ENCODE measurements around the gene LDLRAD4. TPM values are rescaled to one million over a fixed set of nuclear protein-coding genes. Genes with fewer than 3 reads are reported as not detected.

Gene LDLRAD4
- polyA plus RNA-seq, 3 donors: 9.5 to 10.1 (median 9.6) TPM

- no peak for DNase-seq (ENCODE audit: low read depth in 3 of 3, low spot score in 2 of 3)
Observed at GRCh38 chr18:13262839-13263691, 44.5 kb downstream of the LDLRAD4 start.

DNA sequence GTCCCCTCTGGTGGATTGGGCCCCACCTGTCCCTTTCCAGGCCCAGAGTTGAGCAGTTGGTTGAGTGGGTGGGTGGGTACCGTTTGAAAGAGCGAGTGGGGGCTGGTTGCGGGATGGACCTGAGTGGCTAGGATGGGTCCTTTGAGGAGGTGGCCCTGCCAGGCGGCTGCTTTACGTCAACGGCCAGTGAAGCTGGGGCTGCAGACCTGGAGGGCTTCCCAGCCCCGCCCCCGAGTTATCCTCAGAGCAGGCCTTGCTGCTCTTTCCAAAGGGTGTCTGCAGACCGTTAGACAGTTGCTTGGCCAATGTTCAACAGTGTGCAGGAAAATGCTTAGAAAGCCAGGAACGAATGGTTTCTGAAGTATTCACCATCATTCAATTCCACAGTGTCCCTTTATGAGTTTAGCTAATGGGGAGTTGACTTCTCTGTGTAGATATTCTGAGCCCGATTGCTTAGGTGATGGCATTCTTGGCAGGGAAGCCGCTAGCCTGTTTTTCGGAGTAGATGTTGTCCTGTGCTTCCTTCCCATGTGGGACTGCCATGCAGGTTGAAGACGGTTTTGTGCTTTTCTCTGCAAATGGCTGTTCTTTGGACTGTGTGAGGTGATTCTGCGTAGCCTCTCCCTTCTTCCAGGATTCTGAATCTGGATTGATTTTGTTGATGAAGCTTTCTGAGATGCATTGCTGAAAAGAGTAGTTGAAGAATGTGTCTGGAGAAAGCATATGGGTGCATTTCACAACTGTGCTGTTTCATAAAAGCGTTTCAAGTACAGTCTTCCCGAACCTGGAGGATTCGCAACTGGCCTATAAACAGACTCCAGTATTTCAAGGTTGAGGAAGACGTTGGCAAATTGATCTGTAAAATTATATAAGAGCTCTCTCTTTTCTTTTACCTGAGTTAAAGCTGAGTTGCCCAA, 45.8 kb downstream of the LDLRAD4 start:
- DNase-seq (ENCODE audit: low read depth in 3 of 3, low spot score in 2 of 3): no peak

DNA sequence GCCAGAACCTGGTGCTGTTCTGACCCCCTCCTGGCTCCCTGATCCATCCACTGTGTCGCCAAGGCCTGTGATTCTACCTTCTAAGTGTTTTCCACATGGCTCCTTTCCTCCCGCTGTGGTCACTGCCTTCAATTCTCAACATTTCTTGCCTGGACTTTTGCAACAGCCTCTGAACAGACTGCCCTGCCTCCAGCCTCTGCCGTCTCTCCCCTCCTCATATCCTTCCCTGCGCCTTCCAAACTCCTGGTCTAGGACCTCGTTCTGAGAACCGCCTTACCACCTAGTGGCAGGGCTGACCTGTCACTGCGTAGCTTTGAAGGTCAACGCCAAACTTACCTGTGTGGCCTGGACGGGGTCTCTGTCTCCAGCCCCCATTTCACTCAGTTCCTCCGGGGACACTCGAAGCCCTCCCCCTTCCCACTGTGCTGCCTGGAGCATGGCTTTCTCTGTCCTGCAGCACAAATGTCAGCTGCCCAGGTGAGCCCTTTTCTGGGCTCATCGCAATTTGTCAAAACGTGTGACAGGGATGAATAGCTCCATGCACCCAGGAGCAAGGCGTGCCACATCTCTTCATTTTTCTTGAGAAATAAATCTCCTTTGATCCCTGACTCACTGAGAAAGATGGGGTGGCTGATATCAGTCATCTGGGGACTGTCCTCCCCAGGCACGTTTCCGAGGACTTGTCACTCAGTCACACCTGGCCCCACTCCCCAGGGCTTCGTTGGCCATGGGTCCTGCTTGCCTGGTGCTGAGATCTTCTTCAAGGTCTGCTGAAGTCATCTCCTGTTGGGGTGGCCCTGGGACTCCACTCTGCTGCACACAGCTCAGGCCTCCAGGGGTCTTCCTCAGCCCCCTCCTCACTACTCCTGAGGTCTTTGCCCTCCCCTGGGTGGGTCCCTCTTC, 46.7 kb downstream of the LDLRAD4 start:
- no peak for DNase-seq (ENCODE audit: low read depth in 3 of 3, low spot score in 2 of 3)

GRCh38 chr18:13265911-13266217, 47.3 kb downstream of the LDLRAD4 start:
- DNase-seq (ENCODE audit: low read depth in 3 of 3, low spot score in 2 of 3): no peak

DNA sequence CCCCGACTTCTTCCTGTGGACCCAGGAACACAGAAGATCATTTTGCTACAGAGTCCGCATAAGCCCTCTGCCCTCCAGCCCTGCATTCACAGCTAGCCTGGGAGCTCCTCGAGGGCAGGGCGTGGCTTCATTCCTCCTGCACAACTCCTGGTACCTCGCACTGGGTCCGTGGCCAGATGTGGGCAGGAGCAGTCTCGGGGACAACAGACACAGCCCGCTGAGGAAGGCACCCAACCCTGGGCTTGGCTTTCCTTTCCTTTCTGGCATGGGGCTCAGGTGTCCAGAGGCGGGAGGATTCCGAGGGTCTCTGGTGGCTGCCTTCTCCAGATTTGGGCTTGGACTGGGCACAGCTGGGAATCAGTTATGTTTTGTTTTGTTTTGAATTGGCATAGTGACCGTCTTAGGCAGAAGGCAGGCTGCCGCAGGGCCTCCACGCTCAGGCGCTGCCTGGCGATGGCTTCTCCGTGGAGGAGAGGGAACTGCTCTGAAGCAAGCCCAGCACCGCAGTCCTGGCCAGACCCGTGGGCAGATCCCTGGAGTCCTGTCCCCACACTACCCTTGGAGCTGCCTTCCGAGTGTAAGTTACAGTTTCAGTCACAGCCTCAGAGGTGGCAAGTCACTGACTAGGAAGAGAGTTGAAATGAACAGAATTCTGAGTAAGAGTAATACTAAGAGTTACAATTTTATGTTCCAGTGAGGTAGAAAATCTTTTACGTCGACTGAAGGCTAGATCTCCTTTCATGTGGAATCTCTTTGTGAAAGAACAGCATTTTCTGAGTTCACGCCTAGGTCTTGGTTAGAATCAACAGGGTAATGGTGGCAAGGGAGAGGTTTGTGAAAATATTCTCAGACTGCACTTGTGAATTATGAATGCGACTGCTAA, 47.9 kb downstream of the LDLRAD4 start:
- no peak for DNase-seq (ENCODE audit: low read depth in 3 of 3, low spot score in 2 of 3)

- no peak for DNase-seq (ENCODE audit: low read depth in 3 of 3, low spot score in 2 of 3)
Observed at GRCh38 chr18:13267431-13267873, 48.9 kb downstream of the LDLRAD4 start.

DNA sequence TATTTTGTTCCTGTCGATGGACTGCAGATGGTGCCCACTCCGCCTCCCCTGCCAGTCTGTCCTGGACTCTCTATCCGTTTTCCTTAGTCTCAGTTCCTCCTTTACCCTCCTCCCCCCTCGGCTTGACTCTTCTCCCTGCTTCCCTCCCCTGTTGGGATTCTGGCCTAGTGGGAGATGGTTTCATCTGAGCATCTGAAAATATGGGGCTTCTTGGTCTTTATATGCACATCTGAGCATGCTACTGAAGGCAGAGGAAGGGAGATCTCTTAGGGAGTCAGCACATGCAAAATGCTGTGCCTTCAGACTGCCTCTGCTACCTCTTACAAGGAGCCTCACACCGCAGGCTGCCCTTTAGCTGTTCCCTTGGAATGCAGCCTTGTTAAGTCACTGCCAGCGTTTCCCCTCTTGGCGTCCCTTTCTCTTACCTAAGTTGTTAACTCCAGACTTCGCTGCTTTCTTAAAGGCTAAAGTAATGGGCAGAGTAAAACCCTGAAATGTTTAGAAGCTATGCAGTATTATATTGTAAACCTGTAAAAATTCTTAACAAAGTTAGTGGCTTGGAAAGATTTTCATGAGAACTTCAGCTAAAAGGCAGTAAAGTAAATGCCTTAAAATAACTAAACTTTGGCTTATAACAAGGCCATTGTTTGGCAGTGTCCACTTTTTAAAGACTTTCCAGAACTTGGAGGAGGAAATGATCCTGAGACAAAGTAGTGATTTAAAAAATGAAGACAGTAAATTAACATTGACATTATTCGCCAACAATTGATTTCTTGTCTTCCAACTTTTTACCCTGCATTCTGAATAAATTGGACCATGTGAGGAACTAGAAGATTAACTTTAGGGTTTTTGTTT, 49.8 kb downstream of the LDLRAD4 start:
- DNase-seq (ENCODE audit: low read depth in 3 of 3, low spot score in 2 of 3): no peak

DNA sequence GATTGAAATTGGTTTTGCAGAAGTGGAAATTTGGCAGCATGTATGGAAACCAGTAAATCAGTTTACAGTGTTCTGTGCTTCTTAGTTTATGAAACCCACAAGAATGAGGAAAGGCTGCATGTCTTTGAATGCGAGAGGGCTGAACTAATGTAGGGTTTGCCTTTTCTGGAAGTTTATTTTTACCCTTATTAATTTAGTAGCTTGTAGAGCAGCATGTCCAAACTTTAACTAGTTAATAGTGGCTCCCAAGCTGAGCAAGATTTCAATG, 50.4 kb downstream of the LDLRAD4 start:
- no peak for DNase-seq (ENCODE audit: low read depth in 3 of 3, low spot score in 2 of 3)

DNA sequence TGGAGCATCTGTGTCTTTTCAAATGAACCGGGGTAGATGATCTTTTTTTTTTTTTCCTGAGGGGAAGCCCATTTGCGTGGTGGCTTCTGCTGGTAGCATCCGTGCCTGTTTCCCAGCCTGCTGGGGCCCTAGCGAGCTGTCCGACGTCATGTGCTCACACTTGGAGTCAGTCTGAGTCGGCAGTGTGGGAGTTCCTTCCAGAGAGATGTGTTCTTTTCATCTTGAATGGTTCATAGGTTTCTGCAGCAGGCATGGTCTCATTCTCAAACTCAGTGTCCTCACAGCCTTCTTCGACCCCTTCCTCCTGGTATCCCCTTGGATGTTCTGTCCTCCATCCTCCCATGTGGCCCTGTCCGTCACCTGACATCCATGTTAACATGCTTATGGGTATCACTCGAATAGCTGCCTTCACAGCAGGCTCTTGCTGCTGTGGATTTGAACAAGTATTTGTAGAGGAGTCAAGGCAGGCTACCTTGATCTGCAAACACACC, 51.0 kb downstream of the LDLRAD4 start:
- no peak for DNase-seq (ENCODE audit: low read depth in 3 of 3, low spot score in 2 of 3)

- DNase-seq (ENCODE audit: low read depth in 3 of 3, low spot score in 2 of 3): no peak
Observed at GRCh38 chr18:13270279-13270855, 51.8 kb downstream of the LDLRAD4 start.

- DNase-seq (ENCODE audit: low read depth in 3 of 3, low spot score in 2 of 3): no peak
Observed at GRCh38 chr18:13271302-13271911, 52.8 kb downstream of the LDLRAD4 start.

GRCh38 chr18:13272416-13272815, 53.9 kb downstream of the LDLRAD4 start:
- DNase-seq (ENCODE audit: low read depth in 3 of 3, low spot score in 2 of 3): no peak

GRCh38 chr18:13273800-13274199, 55.2 kb downstream of the LDLRAD4 start:
- no peak for DNase-seq (ENCODE audit: low read depth in 3 of 3, low spot score in 2 of 3)

DNA sequence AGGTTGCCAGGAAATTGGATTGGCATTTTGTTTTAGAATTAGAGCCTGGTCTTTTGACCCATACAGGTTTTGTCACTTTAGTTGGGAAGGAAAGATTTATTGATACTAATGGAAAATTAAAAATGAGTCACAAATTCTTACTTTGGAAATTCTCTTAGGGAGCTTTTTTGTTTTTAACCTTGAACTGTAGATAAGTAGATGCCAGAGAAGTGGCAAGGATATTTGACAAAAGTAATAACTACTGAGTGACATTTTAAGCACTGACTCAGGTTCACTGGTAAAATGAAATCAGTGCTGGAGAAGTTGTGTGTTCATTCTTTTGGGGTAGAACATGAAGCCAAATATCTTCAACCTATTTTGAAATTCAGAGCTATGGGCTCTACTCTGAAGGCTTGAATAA, 56.5 kb downstream of the LDLRAD4 start:
- no peak for DNase-seq (ENCODE audit: low read depth in 3 of 3, low spot score in 2 of 3)

DNA sequence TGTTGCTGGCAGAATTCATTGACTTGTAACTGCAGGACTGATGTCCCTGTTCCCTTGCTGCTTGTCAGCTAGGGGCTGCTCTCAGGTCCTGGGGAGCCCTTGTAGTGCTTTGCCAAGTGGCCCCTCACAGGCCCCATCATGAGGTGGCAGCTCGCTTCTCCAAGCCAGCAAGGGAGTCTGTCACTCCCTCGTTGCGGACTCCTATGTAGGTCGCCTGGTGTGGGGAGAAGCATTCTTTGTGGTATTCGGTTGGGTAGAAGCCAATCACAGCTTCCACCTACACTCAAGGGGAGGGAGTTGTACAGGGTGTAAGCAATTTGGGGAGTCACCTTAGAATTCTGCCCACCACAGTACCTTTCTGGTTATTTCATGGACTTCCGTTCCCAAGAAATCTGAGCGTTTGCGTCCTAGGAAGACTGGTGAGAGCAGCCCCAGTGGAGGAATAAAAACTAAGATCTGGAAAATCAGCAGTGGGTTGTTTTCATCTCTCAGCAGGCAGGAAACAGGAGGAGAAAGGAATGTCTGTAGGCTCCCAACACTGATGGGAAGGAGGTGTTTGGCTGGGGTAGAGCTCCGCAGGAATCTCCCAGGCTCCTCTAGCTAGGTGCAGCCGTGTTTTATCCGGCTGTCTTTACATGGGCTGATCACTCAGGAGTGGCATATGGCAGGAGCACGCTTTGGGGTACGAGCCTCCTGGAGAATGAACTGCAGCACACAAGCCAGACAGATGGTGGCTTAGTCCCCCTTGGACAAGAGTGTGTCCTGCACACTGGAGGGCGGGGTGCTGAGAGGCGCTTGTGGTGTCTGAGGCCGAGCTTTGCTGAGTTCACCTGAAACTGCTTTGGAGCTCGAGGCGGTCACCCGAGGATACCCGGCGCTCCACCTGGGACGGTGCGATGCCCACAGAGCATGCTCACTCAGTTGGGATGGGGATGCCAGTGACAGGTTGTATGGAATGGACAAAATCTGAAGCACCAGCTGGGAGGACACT, 58.3 kb downstream of the LDLRAD4 start:
- DNase-seq (ENCODE audit: low read depth in 3 of 3, low spot score in 2 of 3): no peak

- no peak for DNase-seq (ENCODE audit: low read depth in 3 of 3, low spot score in 2 of 3)
Observed at GRCh38 chr18:13278062-13278630, 59.6 kb downstream of the LDLRAD4 start.

Measured in right renal cortex interstitium (tissue), 3 donors.